ENCODE measurements around the gene CACNB4.
"Not testable (repeated sequence)": the region's sequence is repeated elsewhere in the genome, so short reads cannot be mapped to it uniquely, and the experiment has no call there.

DNA sequence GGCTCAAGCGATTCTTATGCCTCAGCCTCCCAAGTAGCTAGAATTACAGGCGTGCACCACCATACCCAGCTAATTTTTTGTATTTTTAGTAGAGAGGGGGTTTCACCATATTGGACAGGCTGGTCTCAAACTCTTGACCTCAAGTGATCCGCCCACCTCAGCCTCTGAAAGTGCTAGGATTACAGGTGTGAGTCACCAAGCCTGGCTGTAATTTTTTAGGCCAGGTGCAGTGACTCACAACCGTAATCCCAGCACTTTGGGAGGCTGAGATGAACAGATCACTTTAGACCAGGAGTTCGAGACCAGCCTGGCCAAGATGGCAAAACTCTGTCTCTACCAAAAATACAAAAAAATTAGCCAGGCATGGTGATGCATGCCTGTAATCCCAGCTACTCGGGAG lies 304.4 kb downstream of the CACNB4 start:
- TF ChIP-seq L3MBTL2 (conservative IDR thresholded peaks at IDR 0.05); ELF4 (IDR thresholded peaks at IDR 0.05); BHLHE40 (IDR thresholded peaks at IDR 0.05; ENCODE audit: borderline replicate concordance); FOXK2 (IDR thresholded peaks at IDR 0.05); FOXA1 (IDR thresholded peaks at IDR 0.05); FOXM1 (IDR thresholded peaks at IDR 0.05; ENCODE audit: borderline replicate concordance); SP1 (IDR thresholded peaks at IDR 0.05); SUZ12 (IDR thresholded peaks at IDR 0.05); ZNF384 (IDR thresholded peaks at IDR 0.05); ARNT (IDR thresholded peaks at IDR 0.05); NFRKB (IDR thresholded peaks at IDR 0.05); LEF1 (IDR thresholded peaks at IDR 0.05; ENCODE audit: borderline replicate concordance): not testable (repeated sequence)
- TF ChIP-seq, protein P1, sequence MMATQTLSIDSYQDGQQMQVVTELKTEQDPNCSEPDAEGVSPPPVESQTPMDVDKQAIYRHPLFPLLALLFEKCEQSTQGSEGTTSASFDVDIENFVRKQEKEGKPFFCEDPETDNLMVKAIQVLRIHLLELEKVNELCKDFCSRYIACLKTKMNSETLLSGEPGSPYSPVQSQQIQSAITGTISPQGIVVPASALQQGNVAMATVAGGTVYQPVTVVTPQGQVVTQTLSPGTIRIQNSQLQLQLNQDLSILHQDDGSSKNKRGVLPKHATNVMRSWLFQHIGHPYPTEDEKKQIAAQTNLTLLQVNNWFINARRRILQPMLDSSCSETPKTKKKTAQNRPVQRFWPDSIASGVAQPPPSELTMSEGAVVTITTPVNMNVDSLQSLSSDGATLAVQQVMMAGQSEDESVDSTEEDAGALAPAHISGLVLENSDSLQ (IDR thresholded peaks at IDR 0.05), result not testable (repeated sequence)

All from HEK293T (cell line).